ENCODE results near the gene AGPAT1.
A peak's percentile ranks its signal among the peaks of the same experiment; 100 is the strongest.
"Not testable (repeated sequence)": the region's sequence is repeated elsewhere in the genome, so short reads cannot be mapped to it uniquely, and the experiment has no call there.

AGPAT1 gene

DNA sequence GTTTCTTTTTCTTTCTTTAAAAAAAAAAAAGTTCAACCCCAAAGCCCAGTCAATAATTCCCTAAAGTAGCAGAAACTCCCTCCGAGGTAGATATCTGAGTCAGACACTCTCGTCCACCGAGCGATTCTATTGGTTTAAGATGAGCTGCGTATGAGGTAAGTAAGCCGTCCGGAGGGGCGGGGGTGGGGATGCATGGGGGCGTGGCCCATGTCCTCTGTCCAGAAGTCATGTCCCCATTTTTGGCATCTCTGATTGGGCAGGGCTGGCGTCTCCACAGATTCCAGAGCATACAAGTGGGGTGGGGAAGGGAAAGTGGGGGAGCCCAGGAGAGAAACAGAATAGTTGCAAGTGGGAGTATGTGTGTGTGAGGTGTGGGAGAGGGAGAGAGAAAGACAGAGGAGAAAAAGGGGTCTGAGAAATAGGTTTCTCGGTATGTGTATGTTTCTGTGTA lies 9.8 kb upstream of the AGPAT1 start:
- DNase-seq = not testable (repeated sequence)

DNA sequence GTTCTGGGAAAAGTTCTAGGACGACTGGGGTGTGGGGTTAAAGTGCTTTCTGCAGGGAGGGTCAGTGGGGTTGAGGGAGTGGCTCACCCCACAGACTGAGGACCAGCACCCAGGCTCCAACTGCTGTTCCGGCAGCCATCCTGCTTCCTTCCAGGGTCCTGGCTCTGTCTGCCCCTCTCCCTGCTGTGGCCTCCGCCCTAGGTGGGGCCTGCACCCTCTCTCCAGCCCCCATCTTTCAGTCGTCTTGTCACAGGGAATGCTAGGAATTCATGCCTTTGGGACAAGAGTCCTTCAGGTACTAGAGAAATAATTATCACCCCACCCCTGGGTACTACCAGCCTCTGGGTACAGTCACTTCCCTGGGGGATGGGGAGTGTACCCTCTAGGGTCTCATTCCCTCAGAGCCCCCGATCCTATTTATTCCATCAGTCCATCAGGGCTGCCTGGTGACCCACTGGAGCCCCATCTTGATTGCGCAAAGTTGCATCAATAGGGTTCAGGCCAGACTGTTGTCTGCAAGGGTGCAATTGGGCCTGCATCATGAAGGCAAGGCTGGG lies 8.3 kb upstream of the AGPAT1 start, which contains the start of gene AGER:
Gene AGER (minus strand): TSS at position 170 of the 557 bp plus-strand sequence. CDS start 31 bp downstream, at position 139.
- DNase-seq = no peak

DNA sequence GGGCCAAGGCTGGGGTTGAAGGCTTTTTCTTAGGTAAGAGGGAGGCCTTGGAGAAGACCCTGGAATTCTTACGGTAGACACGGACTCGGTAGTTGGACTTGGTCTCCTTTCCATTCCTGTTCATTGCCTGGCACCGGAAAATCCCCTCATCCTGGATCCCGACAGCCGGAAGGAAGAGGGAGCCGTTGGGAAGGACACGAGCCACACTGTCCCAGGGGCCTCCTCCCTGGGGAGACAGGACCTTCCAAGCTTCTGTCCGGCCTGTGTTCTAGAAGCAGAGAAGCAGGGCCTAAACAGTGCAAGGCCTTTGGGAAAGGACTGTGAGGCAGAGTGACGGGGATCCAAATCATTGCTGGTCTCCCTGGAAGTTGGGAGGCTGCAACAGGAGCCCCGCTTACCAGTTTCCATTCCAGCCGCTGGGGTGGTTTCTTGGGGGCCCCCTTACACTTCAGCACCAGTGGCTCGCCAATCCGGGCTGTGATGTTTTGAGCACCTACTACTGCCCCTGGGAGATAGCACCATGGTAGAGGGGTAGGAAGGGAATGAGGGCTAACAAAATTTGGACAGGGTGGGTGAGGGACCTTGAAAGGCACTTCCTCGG lies 7.7 kb upstream of the AGPAT1 start:
- DNase-seq = no peak

DNA sequence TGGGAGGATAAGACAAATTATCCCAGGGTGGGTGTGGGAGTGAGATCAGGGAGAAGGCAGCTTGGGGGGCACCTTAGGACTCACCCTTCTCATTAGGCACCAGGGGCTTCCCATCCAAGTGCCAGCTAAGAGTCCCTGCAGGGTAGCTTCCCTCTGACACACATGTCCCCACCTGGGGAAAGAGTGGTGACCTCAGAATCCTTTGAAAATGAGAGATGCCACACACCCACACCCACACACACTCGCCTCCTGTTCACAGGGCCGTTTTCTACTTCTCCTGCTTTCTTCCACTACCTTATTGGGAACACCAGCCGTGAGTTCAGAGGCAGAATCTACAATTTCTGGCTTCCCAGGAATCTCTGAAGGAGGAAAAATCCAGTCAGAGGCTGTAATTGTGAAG lies 7.1 kb upstream of the AGPAT1 start:
- DNase-seq = no peak

DNA sequence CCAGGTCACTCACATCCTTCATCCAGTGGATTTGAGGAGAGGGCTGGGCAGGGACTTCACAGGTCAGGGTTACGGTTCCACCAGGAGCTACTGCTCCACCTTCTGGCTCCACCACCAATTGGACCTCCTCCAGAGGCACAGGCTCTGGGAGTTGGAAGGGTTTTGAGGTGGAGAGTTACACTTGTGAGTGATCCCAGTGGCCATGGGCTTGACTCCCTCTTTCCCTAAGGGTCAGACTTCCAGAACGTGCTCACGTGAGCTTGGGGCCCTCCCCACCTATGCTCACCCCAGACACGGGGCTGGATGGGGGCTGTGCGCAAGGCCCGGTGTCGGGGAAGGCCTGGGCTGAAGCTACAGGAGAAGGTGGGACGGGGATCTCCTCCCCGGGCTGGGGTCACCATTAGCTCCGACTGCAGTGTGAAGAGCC lies 6.7 kb upstream of the AGPAT1 start:
- no peak for DNase-seq

DNA sequence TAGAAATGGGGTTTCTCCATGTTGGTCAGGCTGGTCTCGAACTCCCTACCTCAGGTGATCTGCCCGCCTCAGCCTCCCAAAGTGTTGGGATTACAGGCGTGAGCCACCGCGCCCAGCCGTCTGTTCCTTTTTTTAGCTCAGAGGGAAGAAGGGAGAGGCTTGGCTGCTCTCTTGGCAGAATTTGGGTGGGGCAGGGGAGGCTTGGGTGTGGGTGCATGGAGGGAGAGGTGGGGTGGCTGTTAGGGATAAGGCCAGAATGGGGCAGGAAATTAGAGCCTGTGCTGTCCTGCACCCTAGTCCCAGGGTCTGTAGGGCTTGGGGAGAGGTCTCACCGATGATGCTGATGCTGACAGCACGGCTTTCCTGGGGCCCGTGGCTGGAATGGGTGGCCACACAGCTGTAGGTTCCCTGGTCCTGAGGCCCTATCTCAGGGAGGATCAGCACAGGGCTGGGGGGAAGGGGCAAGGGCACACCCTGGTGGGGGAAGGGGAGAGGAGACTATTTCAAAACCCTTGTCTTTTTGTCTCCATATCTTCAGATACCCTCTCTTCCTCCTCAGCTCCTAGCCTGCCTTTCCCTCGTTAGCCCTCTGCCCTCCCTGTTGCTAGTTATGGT lies 6.1 kb upstream of the AGPAT1 start:
- no peak for DNase-seq

DNA sequence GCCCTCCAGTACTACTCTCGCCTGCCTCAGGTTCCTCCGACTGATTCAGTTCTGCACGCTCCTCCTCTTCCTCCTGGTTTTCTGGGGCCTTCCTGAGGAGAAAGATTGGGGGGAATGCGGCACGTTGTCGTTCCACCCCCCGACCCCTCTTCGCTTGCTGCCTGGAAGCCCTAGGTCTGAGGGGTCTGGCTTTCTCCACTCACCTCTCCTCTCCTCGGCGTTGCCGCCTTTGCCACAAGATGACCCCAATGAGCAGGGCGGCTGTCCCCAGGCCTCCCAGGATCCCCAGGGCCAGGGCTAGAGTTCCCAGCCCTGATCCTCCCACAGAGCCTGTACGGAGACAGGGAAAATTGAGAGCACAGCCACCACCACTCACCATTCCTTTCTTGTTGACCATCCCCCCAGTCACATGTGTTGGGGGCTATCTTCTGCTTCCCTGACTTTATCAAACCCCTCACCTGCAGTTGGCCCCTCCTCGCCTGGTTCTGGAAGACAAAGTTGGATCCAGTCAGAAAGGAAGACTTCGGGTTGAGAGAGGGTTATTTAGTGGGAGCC lies 5.3 kb upstream of the AGPAT1 start:
- no peak for DNase-seq

DNA sequence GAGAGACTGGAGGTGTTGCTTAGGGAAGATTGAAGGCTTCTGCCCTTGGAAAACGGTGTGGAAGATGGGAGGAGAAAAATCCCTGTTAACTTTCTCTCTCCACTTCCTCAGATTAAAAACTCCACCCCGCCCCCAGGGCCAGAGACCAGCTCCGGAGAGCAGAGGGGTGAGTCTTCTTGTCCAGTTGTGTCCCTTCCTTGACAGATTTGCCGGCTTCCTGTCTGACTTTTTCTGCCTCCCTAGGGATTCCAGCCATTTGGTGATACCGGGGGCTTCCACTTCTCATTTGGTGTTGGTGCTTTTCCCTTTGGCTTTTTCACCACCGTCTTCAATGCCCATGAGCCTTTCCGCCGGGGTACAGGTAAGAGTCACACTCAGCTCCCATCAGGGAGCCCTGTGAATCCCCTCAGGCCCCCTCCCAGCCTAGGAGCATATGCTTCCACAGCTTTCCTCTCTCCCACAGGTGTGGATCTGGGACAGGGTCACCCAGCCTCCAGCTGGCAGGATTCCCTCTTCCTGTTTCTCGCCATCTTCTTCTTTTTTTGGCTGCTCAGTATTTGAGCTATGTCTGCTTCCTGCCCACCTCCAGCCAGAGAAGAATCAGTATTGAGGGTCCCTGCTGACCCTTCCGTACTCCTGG lies 4.0 kb upstream of the AGPAT1 start:
- no peak for DNase-seq

DNA sequence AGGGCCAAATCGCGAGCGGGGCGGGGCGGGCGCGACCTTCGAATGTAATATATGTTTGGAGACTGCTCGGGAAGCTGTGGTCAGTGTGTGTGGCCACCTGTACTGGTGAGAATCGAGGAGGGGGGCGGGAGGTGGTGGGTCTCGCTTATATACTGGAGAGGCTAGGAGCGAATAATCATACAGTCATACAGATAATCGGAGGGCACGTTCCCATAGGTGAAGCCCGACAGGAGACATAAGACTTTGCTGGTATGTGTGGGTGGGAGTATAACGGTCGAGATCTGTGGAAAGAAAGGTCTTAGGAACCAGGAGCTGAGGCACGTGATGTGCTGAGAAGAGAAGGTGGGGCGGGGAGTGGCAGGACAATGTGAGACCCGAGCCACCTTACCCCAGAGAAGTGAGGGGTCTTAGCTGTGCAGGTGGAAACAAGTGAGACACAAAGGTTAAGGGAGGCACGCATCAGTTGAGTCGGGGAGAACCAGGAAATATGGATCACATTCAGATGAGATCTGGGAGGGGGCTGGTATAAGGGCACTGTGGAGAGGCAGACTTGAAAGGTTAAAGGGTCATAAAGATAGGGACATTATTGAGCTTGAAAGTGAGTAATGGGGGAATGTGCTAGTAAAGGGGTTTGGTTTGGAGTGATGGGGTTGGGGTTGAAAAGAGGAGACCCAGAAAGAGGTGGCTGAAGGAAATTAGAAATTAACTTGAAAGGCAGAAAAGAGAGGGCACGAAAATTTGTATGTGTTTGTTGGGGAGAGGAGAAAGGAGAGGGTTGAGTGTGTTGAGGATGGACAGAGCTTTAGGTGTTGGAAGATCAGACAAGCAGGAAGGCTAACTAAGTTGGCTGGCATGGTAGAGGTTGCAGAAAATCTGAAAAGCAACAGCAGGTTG lies 2.9 kb upstream of the AGPAT1 start:
- DNase-seq = no peak

DNA sequence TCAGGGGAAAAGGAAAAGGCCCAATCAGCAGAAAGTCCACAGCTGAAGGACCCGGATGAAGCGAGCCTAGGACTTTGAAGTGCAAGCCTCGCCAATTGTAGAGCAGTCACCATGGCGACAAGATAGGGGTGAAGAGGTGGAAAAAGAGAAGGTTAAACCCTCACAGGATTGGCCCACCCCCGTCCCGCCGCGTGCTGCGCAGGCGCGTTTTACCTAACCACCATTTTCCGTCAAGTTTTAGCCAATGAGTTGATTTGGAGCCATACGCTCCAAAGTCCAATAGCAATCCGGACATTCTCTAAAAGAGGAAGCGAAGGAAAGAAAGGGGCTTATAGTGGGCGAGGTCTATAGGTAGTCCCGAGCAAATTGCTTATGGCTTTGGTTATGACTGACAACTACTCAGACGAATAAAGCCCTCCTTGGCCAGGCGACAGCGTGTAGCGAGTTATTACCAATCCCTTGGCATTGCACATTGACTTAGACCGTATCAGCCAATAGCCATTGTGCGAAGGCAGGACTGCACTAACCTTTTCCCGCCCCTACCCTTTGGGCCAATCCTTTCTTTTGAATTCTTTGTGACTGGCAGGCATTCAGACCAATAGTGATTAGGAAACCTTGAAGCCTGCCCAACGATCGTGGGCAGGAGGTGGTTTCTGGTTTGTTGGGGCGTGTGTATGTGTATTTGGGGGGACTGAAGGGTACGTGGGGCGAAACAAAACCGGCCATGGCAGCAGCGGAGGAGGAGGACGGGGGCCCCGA lies 2.1 kb upstream of the AGPAT1 start, which contains the start of gene RNF5:
Gene RNF5 (plus strand): TSS at position 618 of the 759 bp plus-strand sequence. CDS start 107 bp downstream, at position 725.
- DNase-seq = peak; percentile 89

DNA sequence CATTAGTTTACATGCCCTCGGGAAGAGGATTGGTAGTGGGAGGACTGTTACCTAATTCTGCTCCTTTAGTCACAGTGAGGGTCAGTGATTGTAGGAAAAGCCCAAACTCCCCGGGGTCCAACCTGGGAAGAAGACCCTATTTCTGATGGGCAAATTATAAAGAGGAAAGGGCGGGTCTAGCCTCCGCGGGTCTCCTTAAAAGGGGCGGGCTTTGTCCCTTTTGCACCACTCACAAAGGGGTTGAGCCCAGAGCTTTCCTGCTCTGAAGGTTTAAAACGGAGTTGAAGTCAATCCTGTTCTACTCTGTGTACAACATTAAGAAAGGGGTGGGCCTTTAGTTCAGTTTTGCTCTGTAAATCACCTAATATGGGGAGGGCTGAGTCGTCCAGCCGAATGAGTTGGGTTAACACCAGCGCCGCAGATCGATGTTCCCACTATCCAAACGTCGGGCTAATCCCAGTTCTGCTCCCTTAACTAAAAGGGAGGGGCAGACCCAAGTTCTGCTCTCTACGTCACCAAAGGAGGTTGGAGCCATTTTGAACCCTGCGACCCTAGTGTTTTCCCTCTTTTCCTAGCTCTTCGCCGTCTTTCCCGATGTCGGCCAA lies 1.4 kb upstream of the AGPAT1 start:
- no peak for DNase-seq

DNA sequence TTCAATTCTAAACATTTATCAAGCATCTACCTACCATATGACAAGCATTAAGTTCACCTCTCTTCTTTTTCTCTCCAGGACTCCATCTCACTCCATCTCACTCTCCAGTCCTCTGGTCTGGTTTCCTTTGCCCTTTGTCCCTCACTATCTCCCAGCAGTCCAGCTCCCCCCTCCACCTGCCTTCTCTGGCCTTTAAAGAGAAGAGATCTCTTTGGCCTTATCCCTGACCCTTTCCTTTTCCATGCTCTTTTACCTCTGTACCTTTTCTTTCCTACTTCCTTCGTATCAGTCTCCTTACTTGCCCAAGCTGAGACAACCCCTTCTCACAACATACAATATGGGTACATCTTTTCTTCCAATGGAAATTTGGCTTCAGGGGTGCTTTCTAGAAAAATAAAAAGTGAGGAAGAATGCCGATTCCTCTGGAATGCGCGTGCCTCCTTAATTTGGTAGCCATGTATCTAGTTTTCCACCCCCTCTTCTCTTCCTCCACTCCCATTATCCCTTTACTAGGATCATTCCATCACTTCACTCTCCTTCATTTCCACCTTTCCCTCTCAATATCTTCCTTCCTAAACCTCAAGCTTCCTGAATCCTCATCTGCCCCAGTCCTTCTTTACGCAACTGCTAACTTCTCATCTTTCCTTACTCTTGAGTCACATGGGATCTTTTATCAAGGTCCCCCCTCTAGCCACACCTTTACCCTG lies 745 bp upstream of the AGPAT1 start:
- no peak for DNase-seq

DNA sequence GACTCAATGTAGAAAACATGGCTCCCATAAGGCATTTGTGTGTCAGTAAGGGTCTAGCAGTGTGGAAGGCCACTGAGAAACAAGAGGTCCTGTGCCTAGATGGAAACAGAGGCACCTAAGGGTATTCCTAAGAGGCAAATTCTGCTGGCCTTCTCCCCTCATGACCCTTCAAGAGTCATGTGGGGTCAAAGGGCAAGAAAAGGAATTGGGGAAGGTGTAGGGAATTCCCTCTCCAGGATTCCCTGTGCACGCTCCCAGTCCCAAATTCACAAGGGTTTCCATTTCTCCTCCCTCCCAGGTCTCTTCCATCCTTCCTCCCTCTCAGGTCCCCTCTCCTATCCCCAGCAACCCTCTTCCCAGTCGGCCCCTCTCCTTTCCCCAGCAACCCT lies 568 bp downstream of the AGPAT1 start:
- DNase-seq = no peak

DNA sequence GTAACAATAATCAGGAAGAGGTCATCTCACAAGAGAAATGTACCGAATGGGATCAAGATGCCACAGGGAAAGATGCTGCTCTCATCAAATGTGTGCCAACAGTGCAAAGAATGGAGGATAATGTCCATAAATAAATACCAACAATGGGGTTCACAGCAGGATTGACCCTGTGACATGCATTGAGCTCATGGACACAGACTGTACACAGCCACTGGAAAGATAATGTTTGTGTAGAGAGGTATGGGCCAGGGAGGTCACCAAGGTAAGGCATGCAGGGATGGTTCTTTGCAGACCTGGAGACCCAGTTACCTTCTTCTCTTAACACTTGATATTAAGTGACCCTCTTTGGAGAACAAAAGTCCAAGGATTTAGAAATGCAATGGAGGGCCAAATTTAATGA lies 1.5 kb downstream of the AGPAT1 start:
- no peak for DNase-seq

DNA sequence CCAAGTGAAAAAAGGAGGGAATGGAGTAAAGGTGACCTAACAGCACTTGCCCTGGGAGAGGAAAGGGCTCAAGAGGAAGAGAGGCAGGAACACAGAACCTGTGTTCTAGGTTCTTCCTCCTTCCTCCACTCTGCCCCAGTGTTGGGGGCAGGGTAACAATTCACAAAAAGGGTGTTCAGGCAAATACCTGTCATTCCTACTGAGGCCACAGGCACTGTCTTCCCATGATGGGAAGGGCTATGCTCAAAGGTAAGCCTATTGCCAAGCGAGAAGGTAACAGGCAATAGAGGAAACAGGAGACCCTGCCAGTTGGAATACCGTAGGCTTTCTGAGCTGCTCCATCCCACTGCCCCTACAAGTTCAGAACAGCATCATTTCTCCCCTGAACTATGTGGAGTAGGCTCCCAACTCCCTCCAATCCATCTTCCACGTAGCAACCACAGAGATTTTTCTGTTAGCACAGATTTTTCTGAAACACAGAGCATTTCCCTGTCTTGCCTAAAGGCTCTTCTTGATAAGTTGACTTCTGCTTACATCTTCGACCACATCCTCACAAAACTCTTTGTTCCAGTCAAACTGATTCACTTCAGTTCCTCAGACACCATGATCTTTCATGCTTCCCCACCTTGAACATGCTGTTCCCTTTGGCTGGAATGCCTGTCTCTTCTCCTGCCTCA lies 2.7 kb downstream of the AGPAT1 start:
- no peak for DNase-seq

DNA sequence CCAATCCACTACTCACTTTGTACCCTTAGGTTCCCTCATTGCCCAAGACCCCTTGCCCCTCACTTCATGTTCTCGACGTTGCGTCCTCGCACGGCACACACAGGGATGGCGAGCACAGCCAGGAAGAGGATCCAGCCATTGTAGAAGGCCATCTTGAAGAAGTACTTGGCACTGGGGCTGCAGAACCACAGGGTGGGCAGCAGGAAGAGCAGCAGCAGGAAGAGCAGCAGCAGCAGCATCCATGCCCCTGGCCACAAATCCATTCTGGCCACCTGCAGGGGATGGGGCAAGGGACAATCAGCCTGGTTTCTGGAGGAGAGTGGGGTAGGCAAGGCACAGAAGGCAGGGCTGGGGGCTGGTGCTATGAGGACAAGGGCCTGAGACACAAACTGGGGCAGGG lies 4.7 kb downstream of the AGPAT1 start:
- DNase-seq = no peak

DNA sequence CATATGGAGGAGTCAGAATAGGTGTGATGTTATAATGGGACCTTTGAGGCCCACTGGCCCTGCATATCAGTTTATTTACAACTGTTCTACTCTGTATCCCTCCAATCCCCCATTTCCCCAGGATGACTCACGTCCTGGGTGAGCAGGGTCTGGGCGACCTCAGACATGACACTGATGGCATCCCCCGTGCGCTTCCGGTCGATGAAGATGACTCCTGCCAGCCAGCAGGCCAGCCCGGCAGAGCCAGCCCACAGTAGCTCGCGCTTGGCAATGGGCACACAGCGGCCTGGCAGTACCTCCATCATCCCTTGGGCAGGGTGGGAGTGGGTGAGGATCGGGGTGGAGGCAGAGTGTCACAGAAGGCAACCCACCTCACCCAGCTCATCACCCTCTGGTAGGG lies 5.6 kb downstream of the AGPAT1 start:
- no peak for DNase-seq

DNA sequence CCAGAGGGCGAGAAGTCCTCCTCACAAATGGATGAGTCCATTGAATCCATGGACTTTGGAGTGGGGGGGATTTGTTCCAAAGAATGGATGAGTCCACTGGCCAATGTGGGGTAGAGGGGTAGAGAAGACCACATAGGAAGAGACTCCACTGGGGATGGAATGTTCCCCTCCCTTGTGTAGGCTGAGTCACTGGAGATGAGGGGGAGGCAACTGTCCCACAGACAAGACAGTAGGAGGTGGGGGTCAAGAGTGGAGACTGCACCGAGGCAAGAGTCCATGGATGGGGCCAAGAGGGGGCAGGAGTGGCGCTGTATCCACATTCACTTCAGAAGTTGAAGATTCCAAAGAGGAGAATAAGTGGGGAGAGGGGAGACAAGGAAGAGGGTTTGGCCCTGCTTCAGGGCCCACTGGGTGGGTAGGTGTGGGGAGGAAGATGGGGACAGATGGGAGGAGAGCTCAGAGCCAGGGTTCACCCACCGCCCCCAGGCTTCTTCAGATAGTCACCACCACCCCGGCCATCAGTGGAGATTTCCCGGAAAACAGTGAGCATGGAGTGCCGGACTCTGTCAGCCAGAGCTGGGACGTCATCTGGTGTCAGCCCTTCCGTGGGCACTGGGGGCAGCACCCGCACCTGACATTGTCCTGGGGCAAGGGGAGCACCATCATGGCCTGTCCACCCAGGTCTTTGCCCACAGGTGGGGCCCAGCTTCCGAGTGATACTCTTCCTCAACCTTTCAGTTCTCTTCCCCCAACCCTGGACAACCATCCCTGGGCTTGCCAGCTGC lies 6.9 kb downstream of the AGPAT1 start:
- no peak for DNase-seq

DNA sequence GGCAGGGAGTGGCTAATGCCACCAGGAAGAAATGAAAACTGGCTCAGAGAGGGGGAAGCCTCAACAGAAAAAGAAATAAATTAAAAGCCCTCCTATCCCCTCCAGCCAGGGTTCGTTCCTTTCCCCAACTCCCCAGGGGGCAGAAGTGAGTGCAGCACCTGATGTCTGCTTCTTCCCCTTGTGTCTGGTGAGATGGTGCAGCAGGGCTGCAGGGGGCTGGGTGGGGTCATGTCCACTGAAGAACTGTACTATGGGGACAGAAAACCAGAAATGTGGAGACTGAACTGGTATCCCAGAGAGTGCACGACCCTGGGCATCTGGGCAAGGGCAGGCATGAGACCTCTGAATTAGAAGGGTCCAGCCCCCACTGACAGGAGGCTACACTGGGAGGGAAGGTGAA lies 7.5 kb downstream of the AGPAT1 start:
- no peak for DNase-seq
